Measurements from ENCODE around the gene SERPINB3.
"Not testable (repeated sequence)": the region's sequence is repeated elsewhere in the genome, so short reads cannot be mapped to it uniquely, and the experiment has no call there.

Gene SERPINB3

DNA sequence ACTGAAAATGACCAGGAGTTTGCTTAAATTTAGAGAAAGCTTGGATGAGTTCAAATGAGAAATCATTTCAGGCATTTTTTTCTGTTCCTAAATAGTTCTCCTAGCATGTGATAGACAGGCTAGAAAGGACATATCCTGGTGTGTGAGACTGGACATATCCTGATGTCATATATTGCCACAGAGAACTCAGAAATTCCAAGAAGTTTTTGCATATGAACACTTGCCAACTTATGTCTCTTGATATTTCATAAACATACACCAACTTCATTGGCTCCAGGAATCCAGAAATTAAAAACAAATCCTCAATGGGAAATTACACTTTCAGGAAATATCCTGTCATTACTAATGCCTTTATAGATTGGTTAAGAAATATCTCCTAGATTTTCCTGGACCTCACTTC lies 14.8 kb downstream of the SERPINB3 start:
- DNase-seq (ENCODE audit: low spot score), result no peak

DNA sequence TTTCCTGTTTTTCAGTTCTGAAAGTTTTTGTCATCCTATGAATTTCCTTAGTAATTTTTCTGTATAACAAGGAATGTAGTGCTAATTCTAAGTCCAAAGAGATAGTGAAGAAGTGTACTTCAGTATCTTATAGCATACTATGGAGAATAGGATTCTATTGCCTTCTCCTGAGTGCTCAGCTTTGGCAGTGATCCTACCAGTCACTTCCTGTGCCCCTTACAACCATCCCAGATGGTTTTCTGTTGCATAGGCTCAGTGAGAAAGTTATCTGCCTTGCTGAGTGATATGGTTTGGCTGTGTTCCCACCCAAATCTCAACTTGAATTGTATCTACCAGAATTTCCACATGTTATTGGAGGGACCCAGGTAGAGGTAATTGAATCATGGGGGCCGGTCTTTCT lies 17.0 kb downstream of the SERPINB3 start:
- DNase-seq (ENCODE audit: low spot score), result not testable (repeated sequence)

DNA sequence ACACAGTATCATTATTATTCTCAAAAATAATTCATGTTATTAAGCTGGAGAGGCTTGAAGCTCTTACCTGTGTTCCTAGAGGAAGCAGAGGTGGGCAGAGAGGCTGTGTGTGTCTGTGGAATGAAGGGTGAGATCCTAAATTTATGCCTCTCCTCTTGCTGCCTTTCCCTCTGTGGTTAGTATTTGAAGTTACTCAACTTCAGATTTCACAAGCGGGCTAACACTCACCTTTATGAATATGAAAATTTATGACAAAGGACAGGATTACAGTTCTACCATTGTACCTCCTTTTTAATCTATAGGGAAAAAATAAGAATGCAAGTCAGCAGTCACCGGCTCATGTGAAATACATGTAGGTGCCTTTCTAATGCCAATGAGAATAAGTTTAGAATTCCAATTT lies 17.6 kb downstream of the SERPINB3 start, which contains the start of gene SERPINB4:
SERPINB4 (minus strand) TSS at position 115 of the 400 bp plus-strand sequence. CDS start 679 bp downstream, outside the sequence.
- not testable (repeated sequence) for DNase-seq (ENCODE audit: low spot score)

DNA sequence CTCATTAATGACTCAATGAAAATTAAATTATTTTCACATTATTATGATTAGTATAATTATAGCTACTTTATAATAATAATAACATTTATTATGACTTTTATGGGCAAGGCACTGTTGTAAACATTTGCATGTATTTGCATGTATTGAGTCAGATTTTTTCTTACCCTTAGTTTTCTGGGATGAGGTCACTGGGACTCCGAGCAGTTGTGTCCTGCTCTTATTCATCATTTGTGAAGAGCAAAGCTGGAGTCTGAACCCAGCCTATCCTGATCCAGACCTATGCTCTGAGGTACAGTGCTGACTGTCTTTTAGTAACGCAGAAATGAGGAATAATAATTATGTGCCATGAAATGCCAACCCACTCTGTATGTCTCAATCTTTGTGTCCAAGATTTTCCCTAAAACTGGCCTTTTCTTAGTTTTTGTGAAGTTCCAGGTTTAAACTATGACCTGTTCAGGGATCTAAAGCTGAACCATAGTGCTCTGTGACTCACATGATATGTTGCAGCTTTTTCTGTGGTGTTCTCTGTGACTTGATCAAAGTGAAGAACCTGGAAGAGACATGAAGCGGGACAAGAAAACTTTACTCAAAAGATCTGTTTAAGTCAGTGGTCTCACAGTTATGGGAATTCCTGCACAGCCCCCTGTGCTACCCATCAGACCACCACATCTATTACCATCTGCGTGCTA lies 18.9 kb downstream of the SERPINB3 start:
- not testable (repeated sequence) for DNase-seq (ENCODE audit: low spot score)

DNA sequence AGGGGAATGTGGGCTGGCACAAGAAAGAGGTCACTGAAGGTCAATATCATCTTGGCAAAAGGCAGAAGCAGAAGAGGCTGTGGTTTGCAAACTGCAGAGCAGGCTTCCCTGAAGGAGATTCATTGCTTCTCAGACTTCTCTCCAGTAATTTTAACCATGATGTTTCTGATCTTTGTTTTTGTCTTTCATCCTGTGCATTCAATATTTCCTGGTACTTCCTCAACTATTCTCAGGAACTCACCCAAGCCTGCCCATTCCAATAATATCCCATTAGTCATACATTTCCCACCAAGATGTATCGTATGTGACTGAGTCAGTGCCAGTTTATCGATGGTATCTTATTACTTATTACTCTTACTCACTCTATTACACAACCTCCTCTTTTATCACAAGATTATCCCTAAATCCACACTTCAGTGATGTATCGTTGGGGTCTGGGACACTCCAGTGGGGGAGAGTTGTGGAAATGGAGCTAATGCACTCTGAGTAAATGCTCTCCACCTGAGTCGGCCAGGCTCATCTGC lies 20.5 kb downstream of the SERPINB3 start:
- DNase-seq (ENCODE audit: low spot score), result not testable (repeated sequence)

DNA sequence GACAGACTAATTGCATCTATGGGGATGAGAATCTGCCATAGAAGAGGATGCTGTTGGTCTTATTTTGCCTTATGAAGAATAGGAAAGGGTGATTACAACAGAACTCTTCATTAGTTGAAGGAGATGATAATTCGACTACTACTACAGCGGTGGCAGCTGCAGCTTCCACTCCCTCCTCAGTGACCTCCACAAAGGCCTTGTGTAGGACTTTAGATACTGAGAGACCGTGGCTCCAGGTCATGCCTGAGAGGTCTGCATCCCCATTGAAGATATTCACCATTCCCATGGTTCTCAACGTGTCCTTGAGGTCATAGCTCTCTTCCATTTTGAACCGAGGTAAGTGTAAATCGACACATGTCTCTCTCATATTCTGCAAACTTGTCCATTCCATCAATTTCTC lies 24.0 kb downstream of the SERPINB3 start:
- DNase-seq (ENCODE audit: low spot score), result no peak

DNA sequence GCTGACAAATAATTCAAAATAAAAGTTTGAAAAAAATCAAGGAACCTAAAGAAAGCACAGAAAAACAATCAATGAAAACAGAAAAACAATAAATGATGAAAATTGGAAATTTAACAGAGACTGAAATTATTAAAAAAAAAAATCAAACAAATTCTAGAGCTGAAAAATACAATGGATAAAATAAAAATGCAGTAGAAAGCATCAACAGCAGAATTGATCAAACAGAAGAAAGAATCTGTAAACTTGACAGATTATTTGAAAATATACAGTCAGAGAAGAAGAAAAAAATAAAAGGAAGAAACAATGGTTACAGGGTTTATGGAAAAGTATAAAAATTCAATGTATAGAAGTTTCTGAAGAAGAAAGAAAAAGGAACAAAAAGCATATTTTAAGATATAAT lies 33.9 kb downstream of the SERPINB3 start:
- no peak for DNase-seq (ENCODE audit: low spot score)

DNA sequence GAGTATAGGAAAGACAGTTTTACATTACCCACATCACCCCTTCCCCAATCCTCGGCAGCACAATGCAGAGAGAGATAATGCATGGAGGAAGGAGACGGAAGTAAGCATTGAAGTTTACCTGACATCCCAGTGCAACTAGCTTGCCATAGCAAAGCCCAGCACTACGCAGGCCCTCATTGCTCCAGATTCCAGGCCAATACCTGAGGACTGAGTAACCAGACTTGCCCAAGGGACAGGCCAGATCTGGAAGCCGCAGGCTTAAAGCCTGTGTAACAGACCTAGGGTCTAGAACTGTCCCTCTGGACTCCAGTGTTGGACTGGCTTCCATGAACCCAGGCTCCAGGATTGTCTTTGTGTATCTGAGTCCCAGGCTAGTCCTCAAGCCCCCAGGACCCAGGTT lies 35.3 kb downstream of the SERPINB3 start:
- DNase-seq (ENCODE audit: low spot score), result no peak

DNA sequence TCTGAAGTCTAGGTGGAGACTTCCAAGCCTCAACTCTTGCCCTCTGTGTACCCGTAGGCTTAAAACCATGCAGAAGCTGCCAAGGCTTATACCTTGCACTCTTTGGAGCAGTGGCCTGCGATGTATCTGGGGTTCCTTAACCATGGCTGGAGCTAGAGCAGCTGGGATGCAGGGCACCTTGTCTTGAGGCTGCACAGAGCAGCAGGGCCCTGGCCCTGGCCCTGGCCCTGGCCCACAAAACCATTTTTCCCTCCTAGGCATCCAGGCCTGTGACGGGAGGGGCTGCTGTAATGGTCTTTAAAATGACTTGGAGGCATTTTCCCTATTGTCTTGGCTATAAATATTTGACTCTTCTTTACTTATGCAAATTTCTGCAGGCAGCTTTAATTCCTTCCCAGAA lies 36.8 kb downstream of the SERPINB3 start:
- no peak for DNase-seq (ENCODE audit: low spot score)

DNA sequence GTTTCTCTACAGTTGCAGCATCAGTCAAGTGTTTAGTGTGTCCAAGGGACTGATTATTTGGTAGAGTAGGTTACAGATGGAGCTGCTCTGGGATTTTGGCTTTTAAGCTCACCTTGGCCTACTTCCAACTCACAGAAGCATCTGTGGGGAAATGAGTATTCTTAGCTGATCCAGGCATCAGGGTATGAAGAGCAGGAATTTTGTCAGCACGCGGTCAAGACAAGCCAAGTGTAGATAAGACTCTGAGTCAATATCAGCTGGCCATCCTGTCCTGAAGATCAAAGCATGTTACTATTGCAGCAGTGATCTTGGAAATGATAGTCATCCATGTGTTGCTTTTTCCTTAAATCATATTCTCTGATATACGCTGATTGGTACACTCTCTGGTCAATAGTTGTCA lies 42.0 kb downstream of the SERPINB3 start:
- DNase-seq (ENCODE audit: low spot score), result no peak

DNA sequence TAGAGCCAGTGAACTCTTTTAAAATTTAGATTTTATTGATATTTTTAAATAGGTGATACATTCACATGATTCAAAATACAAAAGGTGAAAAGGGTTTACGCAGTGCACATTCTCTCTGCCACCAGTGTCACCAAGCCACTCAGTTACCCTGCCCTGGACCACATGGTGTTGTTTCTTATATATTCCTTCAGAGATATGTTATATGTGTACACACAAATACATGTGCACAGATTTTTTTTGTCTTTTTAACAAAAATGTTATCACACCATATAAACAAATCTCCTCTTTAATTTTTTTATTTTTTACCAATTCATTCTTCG lies 43.8 kb downstream of the SERPINB3 start:
- DNase-seq (ENCODE audit: low spot score), result no peak

DNA sequence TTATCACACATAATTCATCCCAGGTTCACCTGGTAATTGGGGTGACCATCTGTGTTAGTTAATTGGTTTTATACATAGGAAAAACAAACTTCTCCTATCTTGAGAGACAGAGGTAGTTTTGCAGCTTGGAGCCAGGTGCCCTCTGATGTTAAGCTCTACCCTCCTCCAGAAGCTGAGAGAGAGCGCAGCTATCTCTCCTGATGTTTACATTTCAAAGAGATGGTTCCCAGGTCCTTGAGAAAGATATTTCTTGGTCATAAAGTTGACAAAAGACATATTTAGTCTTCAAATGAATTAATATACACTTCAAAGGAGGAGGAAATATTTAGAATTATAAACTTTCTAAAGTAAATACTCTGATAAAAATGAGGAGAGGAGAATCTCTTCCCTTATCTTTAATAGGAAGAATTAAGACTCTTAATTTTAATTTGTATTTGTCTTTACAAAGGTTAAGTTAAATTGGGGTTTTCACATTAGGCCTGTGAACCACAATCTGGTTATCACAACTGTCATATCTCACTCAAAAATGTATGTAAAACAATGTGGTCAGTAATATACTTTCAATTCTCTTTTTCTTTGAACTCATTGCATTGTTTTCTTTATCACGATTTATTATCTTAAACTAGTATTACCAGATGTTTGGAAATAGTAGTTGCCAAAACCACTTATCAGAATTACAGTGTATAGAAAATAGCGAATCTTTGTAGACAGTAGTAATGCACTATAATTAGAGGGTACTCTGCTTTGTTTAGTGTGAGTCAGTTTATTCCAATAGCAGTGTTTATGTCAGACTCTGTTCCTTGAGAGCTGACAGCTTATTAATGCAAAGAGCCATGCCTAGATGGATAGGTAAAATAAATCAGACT lies 44.4 kb downstream of the SERPINB3 start:
- no peak for DNase-seq (ENCODE audit: low spot score)

DNA sequence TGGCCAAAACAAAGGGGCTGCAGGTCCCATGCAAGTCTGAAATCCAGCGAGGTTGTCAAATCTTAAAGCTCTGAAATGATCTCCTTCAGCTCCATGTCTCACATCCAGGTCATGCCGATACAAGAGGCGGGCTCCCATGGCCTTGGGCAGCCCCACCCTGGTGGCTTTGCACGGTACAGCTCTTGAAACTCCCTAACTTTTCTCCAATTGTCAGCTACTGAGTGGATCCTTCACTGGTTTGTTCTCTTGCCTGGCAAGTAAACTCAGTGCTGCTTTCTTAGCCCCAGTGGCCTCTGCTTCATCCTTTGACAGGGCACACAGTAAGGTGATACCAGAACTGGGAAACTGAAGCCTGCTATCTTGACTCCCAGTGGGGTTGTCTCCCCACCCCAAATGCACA lies 48.3 kb downstream of the SERPINB3 start:
- DNase-seq (ENCODE audit: low spot score), result no peak

DNA sequence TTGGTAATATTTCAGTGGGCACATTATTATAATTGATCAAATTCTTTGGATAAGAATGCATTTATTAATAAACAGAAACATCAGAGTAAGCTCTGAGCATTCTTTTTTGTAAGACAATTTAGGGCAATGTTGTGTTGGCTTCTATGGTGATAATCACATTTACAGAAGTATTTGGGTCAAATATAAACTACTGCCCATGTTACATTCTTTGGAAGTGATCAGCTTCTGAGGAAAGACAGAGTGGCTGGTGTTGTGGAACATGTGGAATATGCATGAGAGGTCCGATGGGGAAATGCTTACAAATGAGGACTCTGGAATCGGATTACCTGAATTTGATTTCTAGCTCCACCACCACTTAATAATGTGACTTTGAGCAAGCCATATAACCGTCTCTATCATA lies 55.2 kb downstream of the SERPINB3 start:
- DNase-seq (ENCODE audit: low spot score), result no peak

All from CD4-positive, alpha-beta T cell treated with Interleukin-15 for 4 hours (primary cell).